ENCODE measurements around the gene PITPNM2. TPM values are rescaled to one million over a fixed set of nuclear protein-coding genes. Genes with fewer than 3 reads are reported as not detected.

Gene PITPNM2
- total and polyA plus RNA-seq, 2 experiments from 2014 or later = 0.82 to 3.0 TPM

DNA sequence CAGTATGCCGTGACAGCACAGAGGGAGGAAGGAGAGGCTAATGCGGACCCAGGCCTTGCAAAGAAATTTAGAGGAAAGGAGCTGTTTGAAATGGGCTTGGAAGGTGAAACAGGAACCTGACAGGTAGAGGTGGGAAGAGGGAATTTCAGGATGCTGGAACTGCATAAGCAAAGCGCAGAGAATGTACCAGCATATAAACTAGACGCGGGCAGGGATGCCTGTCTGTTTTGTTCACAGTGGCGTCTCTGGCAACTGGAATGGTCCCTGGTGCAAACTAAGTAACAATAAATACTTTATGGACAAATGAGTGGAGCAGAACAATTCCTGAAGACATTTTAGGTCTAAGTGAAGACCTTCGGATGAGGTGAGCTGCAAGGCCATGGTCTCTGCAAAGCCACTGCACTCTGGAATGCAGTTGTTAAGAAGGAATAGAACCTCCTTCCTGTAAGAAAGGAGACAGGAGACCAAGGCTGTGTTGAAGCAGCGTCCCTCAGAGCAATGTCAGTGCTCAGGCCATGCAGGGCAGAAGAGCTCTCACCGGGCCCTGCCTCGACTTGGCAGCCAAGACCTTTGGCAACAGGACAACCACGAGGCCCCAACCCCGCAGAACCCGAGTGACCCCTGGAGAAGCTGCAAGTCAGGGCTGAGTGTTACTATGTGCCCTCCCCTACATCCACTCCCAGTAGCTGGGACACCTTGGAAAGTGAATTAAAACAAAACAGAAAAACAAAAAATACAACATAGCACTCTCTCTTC is 42.8 kb downstream of the PITPNM2 start:
- Mint-ChIP-seq H3K27me3 (ENCODE audit: insufficient read depth, low read depth, poor library complexity) (peaks cover 8% of the 10 kb centered on the region), H3K27ac (no peak overlapping the region), H3K9me3 (no peaks in the 10 kb centered on the region), H3K4me1 (peaks cover 37% of the 10 kb centered on the region), H3K4me3 (no peak overlapping the region), H3K36me3 (ENCODE audit: low read depth) (no peaks in the 10 kb centered on the region; the same call in 2 of the 3 replicates)
- Histone ChIP-seq H2AFZ (no peak overlapping the region), H3K27me3 (ENCODE audit: insufficient read depth) (no peaks in the 10 kb centered on the region), H3F3A (replicated peaks; ENCODE audit: low read depth) (no peaks in the 10 kb centered on the region; the same call in 1 of the 2 replicates), H4K20me1 (replicated peaks; ENCODE audit: insufficient read depth) (no peaks in the 10 kb centered on the region), H3K4me3 (no peak overlapping the region), H3K27ac (ENCODE audit: low read depth) (no peak overlapping the region), H3K4me2 (no peak overlapping the region), H3K9me2 (ENCODE audit: insufficient read depth) (no peaks in the 10 kb centered on the region), H3K36me3 (ENCODE audit: insufficient read depth) (no peaks in the 10 kb centered on the region), H3K4me1 (ENCODE audit: insufficient read depth) (peaks cover 31% of the 10 kb centered on the region), H3K79me2 (replicated peaks; ENCODE audit: insufficient read depth) (no peaks in the 10 kb centered on the region)
- ATAC-seq (no peak), DNase-seq (ENCODE audit: low spot score) (no peak)
- TF ChIP-seq NANOG (IDR thresholded peaks at IDR 0.05; ENCODE audit: borderline replicate concordance) (no peak), ETS1 (IDR thresholded peaks at IDR 0.05) (no peak), ZNF462 (CRISPR knock-in tag; IDR thresholded peaks at IDR 0.05) (no peak), CREB1 (CRISPR knock-in tag; IDR thresholded peaks at IDR 0.05; ENCODE audit: low read depth) (no peak), CTCF (conservative IDR thresholded peaks at IDR 0.05; ENCODE audit: low read depth in 2 of 2) (no peak), ZNF114 (CRISPR knock-in tag; IDR thresholded peaks at IDR 0.05) (no peak), STAT1 (IDR thresholded peaks at IDR 0.05; ENCODE audit: unreplicated experiment) (no peak), POLR2AphosphoS5 (IDR thresholded peaks at IDR 0.05; ENCODE audit: low read depth) (no peak), EZH2 (IDR thresholded peaks at IDR 0.05; ENCODE audit: low read depth, unreplicated experiment) (no peak), ZNF331 (CRISPR knock-in tag; IDR thresholded peaks at IDR 0.05; ENCODE audit: low read depth) (no peak), EZH2phosphoT487 (IDR thresholded peaks at IDR 0.05; ENCODE audit: unreplicated experiment) (no peak), JUNB (IDR thresholded peaks at IDR 0.05; ENCODE audit: unreplicated experiment) (no peak)
- TF ChIP-seq, protein P1, sequence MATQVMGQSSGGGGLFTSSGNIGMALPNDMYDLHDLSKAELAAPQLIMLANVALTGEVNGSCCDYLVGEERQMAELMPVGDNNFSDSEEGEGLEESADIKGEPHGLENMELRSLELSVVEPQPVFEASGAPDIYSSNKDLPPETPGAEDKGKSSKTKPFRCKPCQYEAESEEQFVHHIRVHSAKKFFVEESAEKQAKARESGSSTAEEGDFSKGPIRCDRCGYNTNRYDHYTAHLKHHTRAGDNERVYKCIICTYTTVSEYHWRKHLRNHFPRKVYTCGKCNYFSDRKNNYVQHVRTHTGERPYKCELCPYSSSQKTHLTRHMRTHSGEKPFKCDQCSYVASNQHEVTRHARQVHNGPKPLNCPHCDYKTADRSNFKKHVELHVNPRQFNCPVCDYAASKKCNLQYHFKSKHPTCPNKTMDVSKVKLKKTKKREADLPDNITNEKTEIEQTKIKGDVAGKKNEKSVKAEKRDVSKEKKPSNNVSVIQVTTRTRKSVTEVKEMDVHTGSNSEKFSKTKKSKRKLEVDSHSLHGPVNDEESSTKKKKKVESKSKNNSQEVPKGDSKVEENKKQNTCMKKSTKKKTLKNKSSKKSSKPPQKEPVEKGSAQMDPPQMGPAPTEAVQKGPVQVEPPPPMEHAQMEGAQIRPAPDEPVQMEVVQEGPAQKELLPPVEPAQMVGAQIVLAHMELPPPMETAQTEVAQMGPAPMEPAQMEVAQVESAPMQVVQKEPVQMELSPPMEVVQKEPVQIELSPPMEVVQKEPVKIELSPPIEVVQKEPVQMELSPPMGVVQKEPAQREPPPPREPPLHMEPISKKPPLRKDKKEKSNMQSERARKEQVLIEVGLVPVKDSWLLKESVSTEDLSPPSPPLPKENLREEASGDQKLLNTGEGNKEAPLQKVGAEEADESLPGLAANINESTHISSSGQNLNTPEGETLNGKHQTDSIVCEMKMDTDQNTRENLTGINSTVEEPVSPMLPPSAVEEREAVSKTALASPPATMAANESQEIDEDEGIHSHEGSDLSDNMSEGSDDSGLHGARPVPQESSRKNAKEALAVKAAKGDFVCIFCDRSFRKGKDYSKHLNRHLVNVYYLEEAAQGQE (IDR thresholded peaks at IDR 0.05; ENCODE audit: unreplicated experiment) = no peak

Data from GM23338 (cell line).